Activated naive CD4-positive, alpha-beta T cell treated with Interleukin-2 at 50 U/mL for 16 hours (primary cell): ENCODE results near the gene ELMO2.
A peak's percentile ranks its signal among the peaks of the same experiment; 100 is the strongest.

Experiments
- DNase-seq: peaks from one replicate; pipeline ENCODE4 v3.0.0-alpha.2; 2020

The ELMO2 gene

GRCh38 chr20:46406200-46406985, at the start of gene ELMO2:
Gene ELMO2 (minus strand): TSS chr20:46406615. CDS start chr20:46394482, 12,133 bp downstream.
- DNase-seq = peak; percentile 97

- DNase-seq = no peak
These were observed 49.3 kb upstream of the ELMO2 start for GRCh38 chr20:46455729-46456128.

- no peak for DNase-seq
These were observed 40.4 kb upstream of the ELMO2 start for GRCh38 chr20:46446851-46447250.

- no peak for DNase-seq
These were observed 33.4 kb upstream of the ELMO2 start for GRCh38 chr20:46439837-46440236.

- DNase-seq = no peak
These were observed 31.8 kb upstream of the ELMO2 start for GRCh38 chr20:46438156-46438750.

- no peak for DNase-seq
These were observed 28.7 kb upstream of the ELMO2 start for GRCh38 chr20:46435146-46435545.

- no peak for DNase-seq
These were observed 28.2 kb upstream of the ELMO2 start for GRCh38 chr20:46434597-46434996.

- DNase-seq = no peak
These were observed 26.6 kb upstream of the ELMO2 start for GRCh38 chr20:46433051-46433450.

- DNase-seq = no peak
These were observed 24.7 kb upstream of the ELMO2 start for GRCh38 chr20:46430921-46431712.

GRCh38 chr20:46427384-46427783, 21.0 kb upstream of the ELMO2 start:
- no peak for DNase-seq

GRCh38 chr20:46423882-46424482, 17.6 kb upstream of the ELMO2 start:
- DNase-seq = no peak

- no peak for DNase-seq
These were observed 16.9 kb upstream of the ELMO2 start for GRCh38 chr20:46423342-46423741.

GRCh38 chr20:46420878-46421277, 14.5 kb upstream of the ELMO2 start:
- DNase-seq = no peak

- DNase-seq = no peak
These were observed 13.5 kb upstream of the ELMO2 start for GRCh38 chr20:46419882-46420281.

- no peak for DNase-seq
These were observed 10.4 kb upstream of the ELMO2 start for GRCh38 chr20:46416839-46417238.

GRCh38 chr20:46416421-46416820, 10.0 kb upstream of the ELMO2 start:
- DNase-seq = no peak

- DNase-seq = no peak
These were observed 9.4 kb upstream of the ELMO2 start for GRCh38 chr20:46415773-46416172.

GRCh38 chr20:46414608-46415007, 8.2 kb upstream of the ELMO2 start:
- DNase-seq = no peak

GRCh38 chr20:46411637-46412036, 5.2 kb upstream of the ELMO2 start:
- no peak for DNase-seq

- no peak for DNase-seq
These were observed 1.9 kb upstream of the ELMO2 start for GRCh38 chr20:46408281-46408731.

- DNase-seq = no peak
These were observed 1.2 kb upstream of the ELMO2 start for GRCh38 chr20:46407671-46407996.

GRCh38 chr20:46406986-46407670, 713 bp upstream of the ELMO2 start:
- DNase-seq = peak; percentile 93

GRCh38 chr20:46402331-46402811, 4.0 kb downstream of the ELMO2 start:
- no peak for DNase-seq
